Activated T-helper 1 cell treated with anti-CD3 and anti-CD28 coated beads, Interleukin-2, amount 50 U/mL, for 16 hours (primary cell): ENCODE data around the gene ELAVL1.
"Not testable (repeated sequence)": the region's sequence is repeated elsewhere in the genome, so short reads cannot be mapped to it uniquely, and the experiment has no call there.

ENCODE experiments used
- DNase-seq, 2 donors: peaks; one replicate each; pipeline ENCODE4 v3.0.0-alpha.2; 2020; ENCODE audit warnings: low read depth in 1 of 2, low spot score in 1 of 2

ELAVL1 gene

DNA sequence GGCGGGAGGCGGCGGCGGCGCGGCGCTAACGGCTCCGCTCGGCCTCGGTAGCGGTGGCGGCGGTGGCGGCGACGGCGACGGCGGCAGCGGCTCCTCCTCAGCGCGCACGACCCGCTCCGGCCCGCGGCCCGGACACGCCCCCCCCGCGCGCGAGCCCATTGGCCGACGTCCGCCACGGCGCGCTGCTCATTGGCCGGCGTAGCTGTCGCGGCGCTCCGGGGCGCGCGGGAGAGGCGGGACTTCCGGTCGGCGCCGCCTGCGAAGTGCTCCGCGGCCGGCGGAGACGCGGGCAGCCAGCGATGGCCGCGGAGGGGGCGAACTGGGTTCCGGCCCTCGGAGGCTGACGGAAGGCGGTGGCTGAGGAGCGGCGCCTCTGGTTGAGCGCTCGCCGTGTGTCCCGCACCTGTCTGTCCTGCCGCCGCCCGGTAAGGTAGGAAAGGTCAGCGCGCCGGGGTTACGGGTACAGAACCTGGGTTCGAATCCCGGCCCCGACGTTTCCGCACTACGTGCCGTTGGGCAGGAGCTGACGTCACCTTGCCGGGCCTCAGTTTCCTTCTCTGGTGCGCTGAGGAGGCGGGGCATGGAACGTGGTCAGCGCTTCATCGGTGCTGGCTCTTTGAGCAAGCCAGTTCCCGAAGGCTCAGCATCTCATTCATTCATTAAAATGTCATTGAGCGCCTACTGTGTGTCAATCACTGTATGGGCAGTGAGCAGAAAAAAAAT, at the start of gene ELAVL1:
ELAVL1 (minus strand) TSS at position 108 of the 723 bp plus-strand sequence. CDS start 13,826 bp downstream, outside the sequence.
- DNase-seq: peak; percentile 70 to 88

DNA sequence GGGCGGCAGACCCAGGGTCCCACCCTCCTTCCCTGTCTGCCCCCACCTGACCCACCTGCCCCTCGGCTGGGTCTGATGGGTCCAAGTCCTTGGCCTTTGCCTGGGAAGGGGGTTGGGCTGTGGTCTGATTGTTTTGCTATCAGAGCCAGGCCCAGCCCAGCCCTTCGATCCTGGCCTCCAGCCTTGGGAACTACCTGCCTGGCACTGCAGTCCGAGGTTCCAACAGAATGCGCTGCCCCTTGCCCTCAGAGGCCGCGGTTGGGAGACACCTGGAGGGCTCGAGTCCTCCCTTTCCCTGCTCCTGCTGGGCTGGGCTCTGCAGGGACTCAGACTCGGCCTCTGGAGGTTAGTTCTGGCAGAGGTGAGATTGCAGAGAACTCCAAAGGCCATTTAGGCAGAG, 48.7 kb upstream of the ELAVL1 start:
- no peak for DNase-seq

DNA sequence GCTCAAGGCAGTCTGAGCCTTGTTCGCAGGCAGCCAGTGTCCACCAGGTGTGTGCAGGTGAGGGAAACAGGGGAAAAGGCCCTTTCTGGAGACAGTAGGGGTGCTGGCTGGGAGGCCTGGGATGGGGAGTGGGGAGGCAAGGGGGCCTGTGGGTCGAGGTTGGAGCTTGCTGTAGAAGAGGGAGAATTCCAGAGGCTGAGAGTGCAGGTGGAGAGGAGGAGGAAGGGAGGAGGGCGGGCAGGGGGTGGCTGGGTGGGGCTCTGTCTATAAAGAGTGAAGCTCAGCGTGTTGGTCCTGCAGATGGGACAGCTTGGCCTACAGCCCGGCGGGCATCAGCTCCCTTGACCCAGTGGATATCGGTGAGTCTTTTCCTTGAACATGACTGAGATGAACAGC, 47.0 kb upstream of the ELAVL1 start, which contains the start of gene CCL25:
CCL25 (plus strand) TSS at position 297 of the 396 bp plus-strand sequence. CDS start 290 bp downstream, outside the sequence.
- DNase-seq: no peak

DNA sequence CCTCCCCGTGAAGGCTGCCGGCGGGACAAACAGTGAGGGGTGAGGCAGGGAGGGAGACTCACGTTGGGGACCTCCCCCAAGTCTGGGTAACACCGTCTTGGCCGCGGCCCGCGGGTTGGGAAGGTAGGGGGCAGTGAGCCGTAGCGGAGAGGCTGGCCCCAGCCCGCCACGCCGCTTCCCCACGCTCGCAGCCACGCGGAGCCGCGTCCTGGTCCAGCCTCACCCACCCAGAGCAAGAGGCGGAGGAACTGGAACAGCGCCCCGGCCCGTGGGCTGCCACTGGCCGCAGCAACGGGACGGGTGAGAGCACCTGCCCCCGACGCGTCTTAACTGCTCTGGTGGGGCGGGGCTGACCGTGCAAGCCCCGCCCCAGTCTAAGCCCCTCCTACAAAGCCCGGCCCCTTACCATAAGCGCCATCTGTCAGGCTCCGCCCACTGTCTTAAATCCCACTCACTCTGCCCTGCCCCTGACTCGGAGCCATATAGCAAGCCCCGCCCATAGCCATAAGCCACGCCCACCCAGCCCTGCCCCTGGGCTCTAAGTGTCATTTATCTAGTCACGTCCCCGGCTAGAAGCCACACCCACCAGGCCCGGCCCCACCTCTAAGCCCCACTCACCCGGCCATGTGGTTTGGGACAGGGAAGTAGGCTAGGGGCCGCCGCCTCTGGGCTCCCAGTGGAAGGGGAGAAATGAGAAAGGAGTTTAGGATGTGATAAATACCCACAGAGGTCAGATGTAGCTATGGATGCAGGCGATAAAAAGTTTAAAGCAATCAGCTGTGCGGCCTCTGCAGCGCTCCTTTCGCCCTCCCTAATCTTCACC, 45.0 kb upstream of the ELAVL1 start:
- DNase-seq: peak; percentile 59 to 77

DNA sequence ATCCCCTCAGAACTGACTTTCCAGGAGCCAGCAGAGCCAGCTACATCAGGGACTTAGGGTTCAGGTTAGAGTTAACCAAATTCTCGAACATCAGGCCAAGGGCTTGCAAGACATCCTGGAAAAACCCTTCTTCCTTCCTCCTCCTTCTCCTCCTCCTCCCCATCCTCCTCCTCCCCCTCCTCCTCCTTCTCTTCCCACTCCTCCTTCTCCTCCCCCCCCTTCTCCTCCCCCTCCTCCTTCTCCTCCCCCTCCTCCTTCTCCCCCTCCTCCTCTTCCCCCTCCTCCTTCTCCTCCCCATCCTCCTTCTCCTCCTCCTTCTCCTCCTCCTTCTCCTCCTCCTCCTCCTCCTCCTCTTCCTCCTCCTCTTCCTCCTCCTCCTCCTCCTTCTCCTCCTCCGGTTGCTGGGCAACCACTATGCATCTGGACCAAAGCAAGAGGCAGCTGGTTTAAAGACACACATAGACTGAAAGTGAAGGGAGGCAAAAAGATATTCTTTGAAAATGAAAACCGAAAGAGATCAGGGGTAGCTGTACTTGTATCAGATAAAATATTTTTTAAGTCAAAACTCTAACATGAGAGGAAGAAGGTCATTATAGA, 41.2 kb upstream of the ELAVL1 start:
- no peak for DNase-seq

DNA sequence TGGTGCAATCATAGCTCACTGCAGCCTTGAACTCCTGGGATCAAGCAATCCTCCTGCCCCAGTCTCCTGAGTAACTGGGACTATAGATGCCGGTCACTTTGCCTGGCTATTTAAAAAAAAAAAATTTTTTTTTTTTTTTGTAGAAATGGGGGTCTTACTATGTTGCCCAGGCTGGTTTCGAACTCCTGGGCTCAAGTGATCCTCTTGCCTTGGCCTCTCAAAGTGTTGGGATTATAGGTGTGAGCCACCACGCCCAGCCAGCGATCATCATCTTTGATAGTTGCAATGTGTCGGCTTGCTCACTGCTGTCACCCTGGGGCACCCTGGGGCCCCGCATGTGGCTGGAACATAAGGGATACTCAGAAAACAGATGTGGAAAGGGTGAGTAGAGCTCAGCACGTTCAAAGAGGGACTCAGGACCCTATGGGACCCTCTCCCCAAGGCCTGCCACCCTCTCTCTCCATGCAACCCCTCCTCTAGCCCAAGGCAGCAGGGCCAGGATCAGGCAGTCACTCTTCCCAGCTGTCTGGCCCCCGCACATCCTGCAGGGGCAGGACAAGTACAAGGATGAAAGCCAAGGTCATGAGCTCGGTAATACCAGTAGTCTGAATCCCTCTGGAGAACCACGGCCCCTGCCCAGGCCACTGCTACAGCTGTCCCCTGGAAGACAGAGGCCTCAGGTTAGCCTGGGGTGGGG, 40.6 kb upstream of the ELAVL1 start:
- DNase-seq: no peak

DNA sequence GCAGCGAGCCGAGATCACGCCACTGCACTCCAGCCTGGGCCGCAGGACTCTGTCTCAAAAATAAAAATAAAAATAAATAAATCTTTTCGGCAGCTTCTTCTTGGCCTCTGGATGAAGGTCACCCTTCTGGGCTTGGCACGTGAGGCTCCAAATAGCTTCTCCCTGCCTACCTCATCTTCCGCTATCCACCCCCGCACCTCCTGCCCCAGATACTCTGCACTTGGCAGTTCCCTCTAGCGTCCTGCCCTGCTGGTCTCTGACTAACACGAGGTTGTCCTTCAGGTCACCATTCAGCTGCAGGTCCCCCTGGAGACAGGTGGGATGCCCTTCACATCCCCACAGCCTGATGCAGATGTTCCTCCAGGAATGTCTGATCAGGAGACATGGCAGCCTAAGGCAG, 38.6 kb upstream of the ELAVL1 start:
- no peak for DNase-seq

DNA sequence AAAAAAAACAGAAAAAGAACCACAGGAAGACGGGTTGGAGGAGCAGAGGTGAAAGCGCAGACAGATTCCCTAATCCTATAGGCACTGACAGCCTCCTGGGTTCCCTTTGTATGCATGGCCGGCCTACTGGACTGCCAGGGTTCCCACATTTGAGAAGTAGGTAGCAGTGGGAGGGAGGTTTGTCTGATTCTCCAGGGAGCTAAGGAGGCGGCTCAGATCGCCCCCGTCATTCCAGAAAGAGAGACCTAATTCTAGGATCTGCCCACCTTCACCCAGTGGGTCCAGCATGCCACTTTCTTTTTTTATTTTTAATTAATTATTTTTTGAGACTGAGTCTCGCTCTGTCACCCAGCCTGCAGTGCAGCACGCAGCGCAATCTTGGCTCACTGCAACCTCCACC, 37.5 kb upstream of the ELAVL1 start:
- no peak for DNase-seq

DNA sequence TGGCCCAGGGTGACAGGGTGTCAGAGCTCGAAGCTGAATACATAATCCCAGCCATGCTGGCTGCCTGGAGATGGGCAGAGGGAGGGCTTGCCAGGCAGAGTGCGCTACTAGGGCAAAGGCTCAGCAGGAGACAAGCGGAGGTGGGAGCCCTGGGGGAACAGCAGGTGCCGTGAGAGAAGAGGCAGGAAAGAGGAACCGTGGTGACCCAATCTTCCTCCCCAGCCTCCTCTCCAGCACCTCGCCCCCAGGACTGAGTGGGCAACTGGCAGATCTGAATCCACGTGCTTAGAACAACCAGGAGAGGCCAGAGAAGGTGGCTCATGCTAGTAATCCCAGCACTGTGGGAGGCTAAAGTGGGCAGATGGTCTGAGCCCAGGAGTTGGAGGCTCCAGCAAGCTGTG, 36.1 kb upstream of the ELAVL1 start:
- no peak for DNase-seq

DNA sequence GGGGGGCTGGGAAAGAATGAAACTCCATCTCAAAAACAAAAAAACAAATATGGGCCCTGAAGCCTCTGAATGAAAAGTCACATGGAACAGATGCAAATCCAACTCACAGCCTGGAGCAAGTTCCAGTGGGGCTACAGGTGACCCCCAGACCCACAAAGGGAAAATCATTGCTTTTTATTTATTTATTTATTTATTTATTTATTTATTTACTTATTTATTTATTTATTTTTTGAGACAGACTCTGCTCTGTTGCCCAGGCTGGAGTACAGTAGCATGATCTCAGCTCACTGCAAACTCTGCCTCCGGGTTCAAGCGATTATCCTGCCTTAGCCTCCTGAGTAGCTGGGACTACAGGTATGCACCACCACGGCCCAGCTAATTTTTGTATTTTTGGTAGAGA, 33.8 kb upstream of the ELAVL1 start:
- no peak for DNase-seq

DNA sequence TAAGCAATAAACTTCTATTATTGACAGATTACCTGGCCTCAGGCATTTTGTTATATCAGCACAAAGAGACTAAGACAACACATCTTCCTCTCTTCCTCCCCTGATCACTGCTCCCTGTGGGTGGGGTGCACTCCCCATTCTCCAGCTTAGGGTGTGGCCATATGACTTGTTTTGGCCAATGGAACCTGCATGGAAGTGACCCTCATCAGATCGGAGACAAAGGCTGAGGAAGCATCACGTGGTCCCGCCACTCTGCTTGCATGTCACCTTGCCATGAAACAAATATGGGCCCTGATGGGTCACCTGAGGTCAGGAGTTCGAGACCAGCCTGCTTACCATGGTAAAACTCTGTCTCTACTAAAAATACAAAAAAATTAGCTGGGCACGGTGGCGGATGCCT, 33.4 kb upstream of the ELAVL1 start:
- no peak for DNase-seq

DNA sequence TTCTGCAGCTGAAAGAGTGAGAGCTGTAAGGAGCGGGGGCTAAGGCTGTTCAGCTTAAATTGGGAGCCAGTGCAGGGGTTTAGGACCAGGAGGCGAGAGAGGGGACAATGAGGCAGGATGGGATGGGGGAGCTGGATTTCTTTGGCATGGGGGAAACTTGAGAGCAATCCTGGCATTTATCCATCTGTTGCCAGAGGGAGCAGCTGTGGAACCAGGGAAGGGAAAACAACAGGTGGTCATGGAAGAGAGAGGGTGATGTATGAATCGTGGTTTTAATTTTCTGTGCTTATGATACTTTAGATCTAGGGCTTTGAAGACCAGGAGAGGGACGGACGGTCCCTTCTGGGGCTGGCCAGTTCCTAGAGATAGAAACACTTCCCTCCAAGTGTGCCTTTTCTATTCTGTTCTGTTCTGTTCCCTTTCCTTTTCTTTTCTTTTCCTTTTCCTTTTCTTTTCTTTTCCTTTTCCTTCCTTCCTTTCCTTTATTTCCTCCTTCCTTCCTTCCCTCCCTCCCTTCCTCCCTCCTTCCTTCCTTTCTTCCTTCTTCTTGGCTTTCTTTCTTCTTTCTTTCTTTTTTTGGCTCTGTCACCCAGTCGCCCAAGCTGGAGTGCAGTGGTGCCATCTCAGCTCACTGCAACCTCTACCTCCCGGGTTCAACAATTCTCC, 31.1 kb upstream of the ELAVL1 start:
- DNase-seq: no peak

DNA sequence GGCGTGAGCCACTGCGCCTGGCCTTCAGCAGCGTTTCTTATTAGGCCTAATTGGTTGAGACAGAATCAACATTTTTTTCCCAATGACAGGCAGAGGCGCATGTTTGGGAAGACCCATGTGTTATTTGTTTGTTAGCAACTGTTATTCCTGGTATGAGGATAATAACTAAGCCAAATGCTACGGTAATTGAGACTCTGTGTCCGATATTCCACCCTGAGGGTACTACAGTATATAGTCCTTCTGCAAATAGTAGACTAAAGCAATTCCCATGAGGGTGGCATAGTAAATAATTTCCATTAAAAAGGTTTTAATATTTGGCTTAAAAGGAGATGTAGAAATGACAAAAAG, 28.7 kb upstream of the ELAVL1 start:
- DNase-seq: no peak

DNA sequence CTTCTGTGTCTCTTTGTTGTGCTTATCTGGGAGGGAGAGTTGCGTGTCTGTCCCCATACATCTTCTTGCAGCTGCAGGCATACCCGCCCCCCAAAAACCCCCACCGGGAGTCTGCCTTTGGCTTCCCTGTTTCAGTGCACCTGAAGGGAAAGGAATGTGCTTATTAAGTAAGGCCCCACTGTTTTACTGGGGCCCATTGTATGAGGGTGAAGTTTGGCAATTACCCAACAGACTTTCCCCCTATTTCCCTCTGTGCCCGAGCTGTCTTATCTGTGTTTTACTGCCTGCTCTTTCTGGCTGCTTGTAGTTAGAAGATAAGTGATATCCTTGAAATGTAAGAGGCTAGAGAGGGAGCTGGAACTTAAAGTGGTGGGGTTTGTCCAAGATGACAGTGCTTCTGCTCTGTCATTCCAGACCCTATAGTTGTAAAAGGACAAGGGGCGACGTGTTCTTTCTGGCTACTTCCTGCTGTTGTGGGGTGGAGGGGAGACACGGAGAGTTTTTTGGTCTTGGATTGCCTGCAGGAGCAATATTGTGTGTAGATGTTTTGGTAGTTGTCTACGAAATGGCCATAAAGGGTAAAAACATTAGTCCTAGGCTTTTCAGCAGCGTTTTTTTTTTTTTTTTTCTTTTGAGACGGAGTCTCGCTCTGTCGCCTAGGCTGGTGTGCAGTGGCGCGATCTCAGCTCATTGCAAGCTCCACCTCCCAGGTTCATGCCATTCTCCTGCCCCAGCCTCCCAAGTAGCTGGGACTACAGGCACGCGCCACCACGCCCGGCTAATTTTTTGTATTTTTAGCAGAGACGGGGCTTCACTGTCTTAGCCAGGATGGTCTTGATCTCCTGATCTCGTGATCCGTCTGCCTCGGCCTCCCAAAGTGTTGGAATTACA, 28.1 kb upstream of the ELAVL1 start:
- not testable (repeated sequence) for DNase-seq

DNA sequence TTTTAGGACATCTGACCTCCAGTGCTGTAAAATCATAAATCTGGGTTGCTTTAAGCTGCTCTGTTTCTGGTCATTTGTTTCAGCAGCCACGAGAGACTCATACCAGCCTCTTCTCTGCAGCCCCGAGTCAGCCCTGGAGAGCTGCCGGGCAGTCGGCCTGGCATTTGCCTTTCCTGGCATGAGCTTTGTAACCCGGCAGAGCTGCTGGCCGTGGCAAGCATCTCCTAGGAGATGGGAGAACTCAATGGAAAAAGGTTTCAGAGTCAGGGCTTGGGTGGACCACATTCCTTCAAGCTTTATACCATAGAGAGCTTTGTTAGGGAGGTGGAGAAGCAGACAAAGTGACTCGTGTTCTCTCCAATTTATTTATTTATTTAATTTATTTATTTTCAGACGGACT, 25.5 kb upstream of the ELAVL1 start:
- DNase-seq: no peak

DNA sequence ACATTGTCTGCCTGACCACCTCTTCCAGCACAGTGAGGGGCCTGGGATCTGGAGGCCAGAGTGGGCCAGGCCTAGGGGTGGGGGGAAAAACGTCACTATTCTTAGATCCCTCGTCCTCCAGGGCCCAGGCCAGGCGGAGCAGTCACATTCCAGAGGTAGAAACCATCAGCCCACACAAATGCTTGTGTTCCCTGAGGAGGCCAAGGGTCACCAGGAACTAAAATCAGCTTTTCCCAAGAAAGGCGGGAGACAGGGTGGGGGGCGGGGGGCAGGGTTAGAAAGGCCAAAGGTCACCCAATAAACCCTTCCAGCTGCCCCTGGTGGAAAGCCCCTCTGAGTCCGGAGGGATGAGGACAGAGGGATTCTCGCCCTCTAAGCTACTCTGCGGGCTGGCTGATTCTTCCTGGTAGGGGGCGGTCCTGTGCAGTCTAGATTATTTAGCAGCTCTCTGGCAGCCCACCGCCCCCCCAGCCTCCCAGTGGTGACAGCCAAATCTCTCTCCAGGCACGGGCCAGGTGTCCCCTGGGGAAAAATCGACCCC, 23.6 kb upstream of the ELAVL1 start:
- no peak for DNase-seq

DNA sequence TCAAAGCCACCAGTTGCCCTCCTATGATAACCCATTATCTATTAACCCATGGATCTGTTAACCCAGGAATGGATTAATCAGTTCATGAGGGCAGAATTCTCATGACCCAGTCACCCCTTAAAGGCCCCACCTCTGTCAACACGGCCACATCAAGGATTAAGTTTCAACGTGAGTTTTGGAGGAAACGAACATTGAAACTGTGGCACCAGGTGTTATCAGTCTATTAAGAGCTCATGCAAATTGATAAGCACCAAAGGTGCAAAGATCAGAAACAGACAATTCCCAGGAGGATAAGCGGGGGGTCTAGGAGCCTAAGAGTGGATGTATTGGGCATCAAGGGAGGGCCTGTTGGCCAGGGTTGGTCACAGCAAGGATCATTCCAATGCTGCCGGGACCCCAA, 19.9 kb upstream of the ELAVL1 start:
- no peak for DNase-seq

DNA sequence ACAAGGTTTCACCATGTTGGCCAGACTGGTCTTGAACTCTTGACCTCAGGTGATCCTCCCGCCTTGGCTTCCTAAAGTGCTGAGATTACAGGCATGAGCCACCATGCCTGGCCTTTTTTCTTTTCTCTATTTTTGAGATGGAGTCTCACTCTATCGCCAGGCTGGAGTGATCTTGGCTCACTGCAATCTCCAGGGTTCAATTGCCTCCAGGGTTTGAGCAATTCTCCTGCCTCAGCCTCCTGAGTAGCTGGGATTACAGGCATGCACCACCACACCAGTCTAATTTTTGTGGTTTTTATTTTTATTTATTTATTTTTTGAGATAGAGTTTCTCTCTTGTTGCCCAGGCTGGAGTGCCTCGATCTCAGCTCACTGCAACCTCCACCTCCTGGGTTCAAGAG, 18.8 kb upstream of the ELAVL1 start:
- DNase-seq: not testable (repeated sequence)

DNA sequence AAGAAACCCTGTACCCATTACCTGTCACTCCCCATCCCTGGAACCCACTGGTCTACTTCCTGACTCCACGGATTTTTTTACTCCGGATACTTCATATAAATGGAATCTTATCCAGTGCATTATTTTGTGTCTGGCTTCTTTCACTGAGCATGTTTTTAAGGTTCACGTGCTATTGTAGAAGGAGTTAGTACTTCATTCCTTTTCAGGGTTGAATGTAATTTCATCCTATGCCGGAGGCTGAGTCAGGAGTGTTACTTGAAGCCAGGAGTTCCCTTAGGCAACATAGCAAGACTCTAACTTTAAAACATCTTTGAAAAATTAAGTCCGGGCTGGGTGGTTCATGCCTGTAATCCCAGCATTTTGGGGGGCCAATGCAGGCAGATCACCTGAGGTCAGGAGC, 17.9 kb upstream of the ELAVL1 start:
- DNase-seq: no peak

DNA sequence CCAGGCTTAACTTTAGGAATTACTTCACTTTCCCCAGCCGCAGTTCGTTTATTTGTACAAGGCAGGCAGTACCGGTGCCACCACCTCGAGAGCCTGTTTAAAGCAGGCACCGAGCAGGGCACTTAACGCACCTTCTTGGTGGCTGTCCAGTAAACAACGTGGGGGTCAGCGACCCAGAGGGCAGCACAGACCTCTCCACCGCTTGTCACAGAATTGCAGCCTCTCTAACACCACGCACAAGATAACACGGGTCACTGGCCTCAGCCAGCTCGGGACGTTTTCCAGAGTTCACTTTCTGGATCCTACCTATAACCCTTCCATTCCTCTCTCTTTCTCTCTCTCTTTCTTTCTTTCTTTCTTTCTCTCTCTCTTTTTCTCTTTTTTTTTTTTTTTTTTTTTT, 16.8 kb upstream of the ELAVL1 start:
- DNase-seq: no peak
